Activated CD4-positive, alpha-beta T cell treated with anti-CD3 and anti-CD28 coated beads, Interleukin-2, amount 50 U/mL, for 4 hours (primary cell): ENCODE data around the gene TLX2.
"Not testable (repeated sequence)": the region's sequence is repeated elsewhere in the genome, so short reads cannot be mapped to it uniquely, and the experiment has no call there.

Experiments
- DNase-seq, 2 experiments: peaks; one replicate each; pipeline ENCODE4 v3.0.0-alpha.2; 2020

Gene TLX2

GRCh38 chr2:74558284-74559230 lies 44.3 kb downstream of the TLX2 start:
- DNase-seq, result no peak

DNA sequence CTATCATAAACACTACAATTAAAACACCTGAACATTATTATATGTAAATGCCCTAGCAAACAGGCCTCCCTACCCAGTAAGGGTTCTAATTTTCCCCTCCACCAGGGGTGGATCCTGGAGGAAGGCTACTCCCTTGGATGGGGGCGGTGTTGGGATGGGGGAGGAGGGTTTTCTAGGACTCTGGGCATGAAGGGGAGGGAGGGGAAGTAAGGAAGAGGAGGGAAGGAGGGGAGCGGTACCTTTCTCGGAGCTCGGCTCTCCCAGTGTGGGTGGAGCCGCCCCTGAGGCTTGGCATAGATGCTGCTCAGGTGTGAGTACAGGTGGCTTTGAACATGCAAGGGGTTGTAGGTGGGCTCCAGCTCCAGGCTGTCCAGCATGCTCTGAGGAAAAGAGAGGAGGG lies 45.7 kb downstream of the TLX2 start:
- DNase-seq, result no peak

DNA sequence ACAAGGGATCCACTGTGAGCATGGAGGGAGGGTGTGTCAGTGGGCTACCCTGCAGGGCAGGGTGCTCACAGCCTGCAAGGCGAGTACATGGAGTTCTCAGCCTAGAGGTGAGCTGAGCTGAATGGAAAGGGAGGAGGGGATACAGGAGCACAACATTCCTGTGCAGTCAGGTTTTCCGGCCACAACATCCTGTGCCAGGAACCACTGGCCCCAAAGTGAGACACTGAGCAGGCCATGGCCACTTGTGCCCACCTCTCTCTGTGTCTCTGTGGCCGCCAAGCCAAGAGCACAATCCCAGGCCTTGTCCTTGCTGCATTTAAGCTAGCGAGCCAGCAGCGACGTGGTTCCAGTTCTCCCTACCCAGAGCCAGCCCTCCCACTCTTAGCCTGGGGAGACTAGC lies 46.3 kb downstream of the TLX2 start:
- DNase-seq, result no peak

GRCh38 chr2:74561022-74561421 lies 46.8 kb downstream of the TLX2 start:
- DNase-seq, result not testable (repeated sequence)

- DNase-seq, result no peak
Observed at GRCh38 chr2:74562126-74562775, 48.0 kb downstream of the TLX2 start.

- no peak for DNase-seq
Observed at GRCh38 chr2:74564222-74564621, 50.0 kb downstream of the TLX2 start.

- DNase-seq, result no peak
Observed at GRCh38 chr2:74566076-74566753, 52.0 kb downstream of the TLX2 start.

DNA sequence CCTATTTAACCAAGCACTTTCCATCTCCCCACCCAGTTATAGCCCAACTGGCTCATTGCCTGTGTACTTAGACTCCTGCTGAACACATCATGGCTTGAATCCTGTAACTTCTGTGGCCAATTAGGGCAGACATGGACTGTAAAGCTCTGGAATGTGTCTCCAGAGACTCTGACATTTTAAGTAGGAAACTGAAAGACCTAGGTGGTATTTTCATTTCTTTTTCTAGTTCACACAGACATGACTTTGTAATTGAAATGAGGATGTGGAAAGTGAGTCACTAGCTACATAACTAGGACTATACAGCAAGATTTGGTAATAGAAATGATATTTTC lies 52.5 kb downstream of the TLX2 start:
- DNase-seq, result no peak
